Liver (tissue), 9 donors: ENCODE data around the gene PRDM10. TPM values are rescaled to one million over a fixed set of nuclear protein-coding genes. Genes with fewer than 3 reads are reported as not detected.
A peak's percentile ranks its signal among the peaks of the same experiment; 100 is the strongest.

ENCODE experiments used
- DNase-seq: peaks from one replicate; pipeline ENCODE4 v3.0.0-alpha.2; 2017; ENCODE audit warnings: low spot score
- H3K27ac ChIP-seq, 2 donors: one replicate each; pipeline ENCODE4 v1.7.0; 2013; ENCODE audit warnings: inconsistent platforms in 2 of 2, low read length in 2 of 2, control low read depth in 1 of 2, low read depth in 1 of 2, mild to moderate bottlenecking in 1 of 2
- H3K27me3 ChIP-seq, 4 donors: one replicate each; pipeline versions ENCODE4 v1.6.1 to v1.7.0; 2013; ENCODE audit warnings: low read length in 3 of 4, inconsistent platforms in 1 of 4, mild to moderate bottlenecking in 1 of 4, moderate library complexity in 1 of 4; ENCODE audit not compliant: control insufficient read depth in 4 of 4, insufficient read depth in 4 of 4
- H3K36me3 ChIP-seq, 4 donors: one replicate each; pipeline versions ENCODE4 v1.6.1 to v1.7.0; 2013; ENCODE audit warnings: low read length in 3 of 4, mild to moderate bottlenecking in 3 of 4, low read depth in 1 of 4, moderate library complexity in 1 of 4; ENCODE audit not compliant: control insufficient read depth in 4 of 4, insufficient read depth in 3 of 4
- H3K4me1 ChIP-seq, 4 donors: one replicate each; pipeline versions ENCODE4 v1.6.1 to v1.7.0; 2013; ENCODE audit warnings: low read length in 3 of 4, mild to moderate bottlenecking in 3 of 4, moderate library complexity in 1 of 4; ENCODE audit not compliant: control insufficient read depth in 4 of 4, insufficient read depth in 4 of 4
- H3K4me3 ChIP-seq, 3 donors: one replicate each; pipeline versions ENCODE4 v1.6.1 to v1.7.0; 2013; ENCODE audit warnings: low read length in 3 of 3, control low read depth in 1 of 3, low read depth in 1 of 3, mild to moderate bottlenecking in 1 of 3
- H3K9ac ChIP-seq, 2 donors: one replicate each; pipeline ENCODE4 v1.7.0; 2013; ENCODE audit warnings: low read length in 2 of 2, mild to moderate bottlenecking in 2 of 2, moderate library complexity in 2 of 2, control low read depth in 1 of 2, low read depth in 1 of 2
- H3K9me3 ChIP-seq, 4 donors: one replicate each; pipeline versions ENCODE4 v1.6.1 to v1.7.0; 2013; ENCODE audit warnings: low read length in 3 of 4; ENCODE audit not compliant: control insufficient read depth in 4 of 4
- EGR1 ChIP-seq, 2 donors: IDR thresholded peaks; 2 replicates each; pipeline ENCODE4 v1.6.1; 2016 to 2018; ENCODE audit warnings: antibody characterized with exemption in 2 of 2, low read depth in 2 of 2
- HNF4G ChIP-seq: IDR thresholded peaks from 2 replicates; pipeline ENCODE4 v1.6.1; 2016; ENCODE audit warnings: antibody characterized with exemption
- JUND ChIP-seq, 2 donors: IDR thresholded peaks; 2 replicates each; pipeline ENCODE4 v1.6.1; 2016; ENCODE audit warnings: antibody characterized with exemption in 2 of 2
- NR2F2 ChIP-seq: IDR thresholded peaks from 2 replicates; pipeline ENCODE4 v1.6.1; 2016; ENCODE audit warnings: antibody characterized with exemption
- RXRA ChIP-seq, 2 donors: IDR thresholded peaks; 2 replicates each; pipeline ENCODE4 v1.6.1; 2017 to 2018; ENCODE audit warnings: antibody characterized with exemption in 2 of 2, mild to moderate bottlenecking in 1 of 2
- SP1 ChIP-seq: IDR thresholded peaks from 2 replicates; pipeline ENCODE4 v1.6.1; 2018; ENCODE audit warnings: antibody characterized with exemption, mild to moderate bottlenecking
- ZBTB33 ChIP-seq: IDR thresholded peaks from 2 replicates; pipeline ENCODE4 v1.6.1; 2016; ENCODE audit warnings: antibody characterized with exemption
- WGBS: extraction: QIAGEN DNeasy Blood & Tissue Kit; methylation state at CpG from one replicate; pipeline ENCODE4 v1.1.7; 2013; 5-methylcytosine and 5-hydroxymethylcytosine counted together
- polyA plus RNA-seq, 2 donors: library from polyadenylated mRNA; stranded (reverse) in 1 of 2; unstranded in 1 of 2; fragments of 200-250 nt in 1 of 2; fragments of >200 nt in 1 of 2; fragmentation: Nextera tagmentation in 1 of 2; extraction: Ambion mirVana in 1 of 2; gene quantifications; one replicate each; pipeline versions ENCODE4 v1.2.1 to v1.2.3, GENCODE V29; 2013 to 2015
- total RNA-seq, 2 donors: library from RNA; depleted of rRNA; stranded (reverse); fragments of >200 nt; gene quantifications; one replicate each; pipeline ENCODE4 v1.2.3, GENCODE V29; 2014
- TF ChIP-seq, protein P1 (sequence below): IDR thresholded peaks from 2 replicates; pipeline ENCODE4 v1.6.1; 2016; ENCODE audit warnings: antibody characterized with exemption
- TF ChIP-seq, protein P2 (sequence below): IDR thresholded peaks from 2 replicates; pipeline ENCODE4 v1.6.1; 2016; ENCODE audit warnings: antibody characterized with exemption, mild to moderate bottlenecking
- donor health status: healthy.
- donor health status: healthy.
- donor health status: healthy.
- donor health status: healthy.
- donor health status: healthy.

Gene PRDM10
- total and polyA plus RNA-seq, 4 donors = 1.4 to 7.2 (median 3.9) TPM

- H3K4me3 ChIP-seq = no peak overlapping the region
- DNase-seq = no peak
- no peak for TF ChIP-seq SP1
- peaks cover 0 to 1% (median 0%) of the 10 kb centered on the region in 4 donors for H3K4me1 ChIP-seq
- peaks cover 0 to 1% (median 0%) of the 10 kb centered on the region in 4 donors for H3K36me3 ChIP-seq
- H3K9me3 ChIP-seq = no peaks in the 10 kb centered on the region
- H3K9ac ChIP-seq = no peak overlapping the region
- no peak overlapping the region for H3K27ac ChIP-seq
- 89% methylated on average over 2 of the region's 2 CpGs for WGBS
- no peaks in the 10 kb centered on the region for H3K27me3 ChIP-seq
These were observed 32.7 kb downstream of the PRDM10 start for GRCh38 chr11:129969920-129970319.

- TF ChIP-seq RXRA (IDR thresholded peaks at IDR 0.05) (no peak), ZBTB33 (no peak), EGR1 (IDR thresholded peaks at IDR 0.05; ENCODE audit: low read depth in 2 of 2) (no peak), NR2F2 (no peak), HNF4G (no peak), JUND (IDR thresholded peaks at IDR 0.05) (no peak)
- TF ChIP-seq, protein P1, sequence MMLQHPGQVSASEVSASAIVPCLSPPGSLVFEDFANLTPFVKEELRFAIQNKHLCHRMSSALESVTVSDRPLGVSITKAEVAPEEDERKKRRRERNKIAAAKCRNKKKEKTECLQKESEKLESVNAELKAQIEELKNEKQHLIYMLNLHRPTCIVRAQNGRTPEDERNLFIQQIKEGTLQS = no peak
These were observed 33.8 kb downstream of the PRDM10 start for GRCh38 chr11:129968591-129969419.

GRCh38 chr11:129967996-129968395 lies 34.6 kb downstream of the PRDM10 start:
- Histone ChIP-seq H3K27me3 (no peaks in the 10 kb centered on the region), H3K4me3 (no peak overlapping the region), H3K27ac (no peak overlapping the region)

More at GRCh38 chr11:129968591-129969419, 33.8 kb downstream of the PRDM10 start:
- H3K9ac ChIP-seq = no peak overlapping the region
- WGBS = 91% methylated on average over 9 of the region's 9 CpGs
- no peak overlapping the region for H3K4me3 ChIP-seq
- H3K27ac ChIP-seq = no peak overlapping the region
- peaks cover 0 to 1% (median 0%) of the 10 kb centered on the region in 4 donors for H3K4me1 ChIP-seq
- H3K36me3 ChIP-seq = peaks cover 0 to 1% (median 0%) of the 10 kb centered on the region in 4 donors
- H3K9me3 ChIP-seq = no peaks in the 10 kb centered on the region
- no peaks in the 10 kb centered on the region for H3K27me3 ChIP-seq
- no peak for DNase-seq

DNA sequence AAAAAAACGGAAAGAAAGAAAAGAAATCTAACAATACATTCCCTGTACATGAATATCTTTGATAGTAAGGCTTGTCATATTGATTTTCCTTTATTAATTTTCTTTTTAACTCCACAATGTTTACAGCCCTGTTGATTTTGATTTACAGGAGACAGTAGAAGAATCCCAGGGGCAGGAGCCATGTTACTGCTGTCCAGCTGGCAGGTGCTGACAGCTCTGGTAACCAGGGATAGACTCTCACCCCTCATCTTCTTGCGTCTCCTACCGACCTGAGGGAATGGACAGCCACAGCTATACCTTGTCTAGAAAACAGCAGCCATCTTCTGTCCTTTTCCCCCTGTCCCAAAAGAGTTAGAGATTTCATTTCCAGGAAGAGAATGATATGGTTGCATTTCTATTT lies 37.4 kb downstream of the PRDM10 start:
- DNase-seq = no peak
- TF ChIP-seq, protein P1 = no peak
- TF ChIP-seq, protein P2, sequence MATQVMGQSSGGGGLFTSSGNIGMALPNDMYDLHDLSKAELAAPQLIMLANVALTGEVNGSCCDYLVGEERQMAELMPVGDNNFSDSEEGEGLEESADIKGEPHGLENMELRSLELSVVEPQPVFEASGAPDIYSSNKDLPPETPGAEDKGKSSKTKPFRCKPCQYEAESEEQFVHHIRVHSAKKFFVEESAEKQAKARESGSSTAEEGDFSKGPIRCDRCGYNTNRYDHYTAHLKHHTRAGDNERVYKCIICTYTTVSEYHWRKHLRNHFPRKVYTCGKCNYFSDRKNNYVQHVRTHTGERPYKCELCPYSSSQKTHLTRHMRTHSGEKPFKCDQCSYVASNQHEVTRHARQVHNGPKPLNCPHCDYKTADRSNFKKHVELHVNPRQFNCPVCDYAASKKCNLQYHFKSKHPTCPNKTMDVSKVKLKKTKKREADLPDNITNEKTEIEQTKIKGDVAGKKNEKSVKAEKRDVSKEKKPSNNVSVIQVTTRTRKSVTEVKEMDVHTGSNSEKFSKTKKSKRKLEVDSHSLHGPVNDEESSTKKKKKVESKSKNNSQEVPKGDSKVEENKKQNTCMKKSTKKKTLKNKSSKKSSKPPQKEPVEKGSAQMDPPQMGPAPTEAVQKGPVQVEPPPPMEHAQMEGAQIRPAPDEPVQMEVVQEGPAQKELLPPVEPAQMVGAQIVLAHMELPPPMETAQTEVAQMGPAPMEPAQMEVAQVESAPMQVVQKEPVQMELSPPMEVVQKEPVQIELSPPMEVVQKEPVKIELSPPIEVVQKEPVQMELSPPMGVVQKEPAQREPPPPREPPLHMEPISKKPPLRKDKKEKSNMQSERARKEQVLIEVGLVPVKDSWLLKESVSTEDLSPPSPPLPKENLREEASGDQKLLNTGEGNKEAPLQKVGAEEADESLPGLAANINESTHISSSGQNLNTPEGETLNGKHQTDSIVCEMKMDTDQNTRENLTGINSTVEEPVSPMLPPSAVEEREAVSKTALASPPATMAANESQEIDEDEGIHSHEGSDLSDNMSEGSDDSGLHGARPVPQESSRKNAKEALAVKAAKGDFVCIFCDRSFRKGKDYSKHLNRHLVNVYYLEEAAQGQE = peak; percentile 96
- no peak overlapping the region for H3K27ac ChIP-seq
- H3K36me3 ChIP-seq = peaks cover 0 to 3% (median under 1%) of the 10 kb centered on the region in 4 donors
- H3K4me3 ChIP-seq = no peak overlapping the region
- 86% methylated on average over 3 of the region's 3 CpGs for WGBS
- no peaks in the 10 kb centered on the region for H3K9me3 ChIP-seq
- H3K4me1 ChIP-seq = peaks cover 0 to 1% (median 0%) of the 10 kb centered on the region in 4 donors
- H3K27me3 ChIP-seq = no peaks in the 10 kb centered on the region
- H3K9ac ChIP-seq = no peak overlapping the region

More at GRCh38 chr11:129967996-129968395, 34.6 kb downstream of the PRDM10 start:
- Histone ChIP-seq H3K36me3 (peaks cover 0 to 1% (median 0%) of the 10 kb centered on the region in 4 donors), H3K4me1 (peaks cover 0 to 1% (median 0%) of the 10 kb centered on the region in 4 donors), H3K9ac (no peak overlapping the region), H3K9me3 (no peaks in the 10 kb centered on the region)
- 90% methylated on average over 3 of the region's 3 CpGs for WGBS
- TF ChIP-seq HNF4G = no peak
- DNase-seq = no peak
